HG02973 (cell line): ENCODE results near the gene COL16A1.

Source experiments
- ATAC-seq: cut with Tn5 transposase; IDR thresholded peaks from one replicate; pipeline ENCODE4 v1.9.1; 2021; ENCODE audit warnings: moderate library complexity; ENCODE audit not compliant: unreplicated experiment

Gene COL16A1

DNA sequence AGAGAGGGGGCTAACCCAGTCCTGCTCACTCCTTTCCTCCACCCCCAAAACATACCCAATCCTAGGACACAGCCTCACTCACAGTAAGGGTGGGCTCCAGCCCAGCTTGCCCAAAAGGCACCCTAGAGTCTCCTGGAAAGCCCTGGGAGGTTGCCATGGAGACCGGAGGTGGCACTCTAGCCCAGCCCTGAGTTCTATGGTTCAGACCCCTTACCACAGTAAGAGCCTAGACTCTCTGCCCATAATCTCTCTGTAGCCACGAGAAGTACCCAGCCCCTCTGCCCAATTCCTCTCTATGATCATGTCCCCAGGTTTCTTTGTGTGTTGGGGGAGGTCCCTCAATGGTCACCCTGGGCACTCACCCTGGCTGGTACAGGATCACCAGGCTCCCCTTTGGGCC is 14.4 kb downstream of the COL16A1 start:
- no peak for ATAC-seq

DNA sequence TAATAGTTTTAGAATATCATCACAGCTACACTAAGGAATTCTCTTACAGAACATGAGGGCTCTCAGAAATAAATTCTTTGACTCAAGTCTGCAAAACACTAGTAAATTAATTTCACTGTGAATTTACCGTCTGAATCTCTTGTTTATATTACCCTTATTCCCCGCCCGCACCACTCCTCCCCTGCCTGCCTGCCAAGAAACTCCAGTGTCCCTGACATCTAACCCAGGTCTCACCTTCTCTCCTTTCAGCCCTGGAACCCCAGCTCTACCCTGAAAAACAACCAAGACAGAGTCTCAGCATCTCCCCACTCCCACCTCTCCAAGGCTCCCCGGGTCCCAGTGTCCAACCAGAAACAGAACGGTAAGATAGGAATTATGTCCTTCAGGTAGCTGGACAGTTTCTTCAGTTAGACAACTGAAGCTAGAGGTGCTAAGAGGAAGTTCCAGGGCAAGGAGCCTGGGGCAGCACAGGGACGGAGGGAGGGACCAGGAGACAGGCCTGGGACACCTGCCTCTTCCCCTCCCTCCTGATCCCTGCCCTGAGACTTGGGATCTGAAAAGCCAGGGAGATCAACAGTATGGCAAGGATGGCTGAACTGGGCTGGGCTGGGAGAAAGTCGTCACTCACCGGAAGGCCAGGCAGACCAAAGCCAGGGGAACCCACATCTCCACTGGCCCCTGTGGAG is 15.4 kb downstream of the COL16A1 start:
- ATAC-seq, result no peak

DNA sequence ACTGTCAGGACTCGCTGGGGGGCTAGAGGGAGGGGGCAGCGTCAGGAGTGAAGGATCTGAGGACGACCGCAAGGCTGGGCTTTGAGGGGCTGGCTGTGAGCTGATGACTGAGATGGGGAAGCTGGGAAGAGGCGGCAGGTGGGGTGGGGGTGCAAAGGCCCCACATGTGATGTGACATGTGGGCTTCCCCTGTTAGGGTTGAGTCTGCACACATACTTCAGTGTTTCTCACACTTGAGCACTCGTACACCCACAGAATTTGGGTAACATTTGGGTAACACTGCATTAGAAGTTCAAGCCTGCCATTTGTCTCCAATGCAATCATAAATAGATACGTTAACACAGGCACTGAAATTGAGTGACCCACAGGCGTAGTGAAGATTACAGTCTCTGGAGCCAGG is 16.2 kb downstream of the COL16A1 start:
- no peak for ATAC-seq

DNA sequence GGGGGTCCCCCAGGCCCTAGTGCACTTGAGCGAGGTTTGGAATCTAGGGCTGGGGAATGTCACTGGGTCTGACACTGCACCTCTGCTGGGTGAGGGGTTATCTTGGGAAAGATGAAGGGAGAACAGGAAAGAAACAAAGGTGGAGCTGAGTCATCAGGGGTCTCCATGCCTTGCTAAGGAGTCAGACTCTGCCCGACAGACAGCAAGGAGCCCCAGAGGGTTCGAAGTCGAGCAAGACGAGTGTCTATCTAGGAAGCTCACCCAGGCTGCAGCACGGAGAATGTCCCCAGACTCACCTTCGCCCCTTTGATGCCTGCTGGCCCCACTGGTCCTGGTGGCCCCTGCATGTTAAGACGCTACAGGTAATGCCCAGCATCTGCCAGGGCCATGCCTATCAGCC is 18.0 kb downstream of the COL16A1 start:
- ATAC-seq, result no peak

DNA sequence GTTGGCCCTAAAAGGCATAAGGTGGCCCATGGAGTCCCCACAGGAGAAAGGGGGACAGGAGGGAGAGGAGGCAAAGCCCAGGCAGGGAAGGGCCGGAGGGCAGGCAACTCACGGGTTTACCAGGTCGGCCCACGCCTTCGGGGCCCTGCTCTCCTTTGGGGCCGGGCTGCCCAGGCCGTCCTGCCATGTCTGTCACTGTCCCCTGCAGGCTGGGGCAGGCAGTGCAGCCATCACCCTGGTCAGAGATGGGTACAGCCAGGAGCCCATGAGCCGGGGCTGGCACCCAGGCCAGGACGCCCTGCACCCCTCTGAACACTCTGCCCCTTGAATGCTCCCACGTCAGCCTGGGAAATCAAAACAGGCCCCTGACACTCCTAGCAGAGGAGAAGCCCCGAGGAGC is 19.8 kb downstream of the COL16A1 start:
- no peak for ATAC-seq

DNA sequence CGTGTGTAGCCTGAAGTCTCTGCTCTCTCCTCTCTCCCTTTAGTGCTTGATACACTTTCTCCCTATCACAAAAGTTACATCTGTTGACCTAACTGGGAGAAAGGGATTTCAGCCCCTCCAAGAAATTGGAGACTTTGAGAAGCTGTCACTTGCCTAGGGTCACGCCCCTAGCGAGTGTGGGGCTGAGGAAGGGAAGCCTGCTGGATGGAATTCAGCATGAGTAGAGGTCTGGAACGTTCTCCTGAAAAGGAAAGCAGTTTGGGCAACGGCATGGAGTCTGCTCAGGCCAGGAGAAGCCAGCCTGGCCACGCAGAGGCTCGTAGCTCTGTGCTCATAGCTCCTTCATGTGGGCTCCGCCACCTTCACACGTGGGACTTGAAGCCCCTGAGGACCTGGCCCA is 22.4 kb downstream of the COL16A1 start:
- no peak for ATAC-seq

DNA sequence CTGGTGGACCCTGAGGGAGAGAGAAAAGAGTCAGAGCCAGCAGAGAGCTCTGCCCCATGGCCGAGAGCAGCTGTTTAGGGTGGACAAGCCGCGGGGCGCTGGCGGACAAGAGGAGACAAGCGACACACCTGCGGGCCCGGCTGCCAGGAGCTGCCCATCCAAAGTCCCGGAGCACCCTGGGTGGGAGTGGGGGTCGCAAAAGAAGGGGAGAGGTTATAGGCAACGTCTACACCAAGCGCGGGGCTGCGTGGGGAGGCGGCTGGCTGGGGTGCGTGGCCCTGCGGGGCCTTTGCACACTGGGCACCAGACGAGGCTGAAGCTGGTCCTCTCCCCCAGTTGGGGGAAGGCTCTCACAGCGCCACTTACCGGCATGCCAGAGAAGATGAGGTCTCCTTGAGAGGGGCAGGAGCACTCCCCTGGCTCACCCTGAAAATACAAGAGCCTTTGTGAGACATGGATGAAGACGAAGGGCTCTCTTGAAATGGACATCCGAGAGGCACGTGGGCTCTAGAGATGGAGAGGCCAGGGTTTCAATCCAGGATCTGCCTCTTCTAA is 24.1 kb downstream of the COL16A1 start:
- ATAC-seq, result no peak

DNA sequence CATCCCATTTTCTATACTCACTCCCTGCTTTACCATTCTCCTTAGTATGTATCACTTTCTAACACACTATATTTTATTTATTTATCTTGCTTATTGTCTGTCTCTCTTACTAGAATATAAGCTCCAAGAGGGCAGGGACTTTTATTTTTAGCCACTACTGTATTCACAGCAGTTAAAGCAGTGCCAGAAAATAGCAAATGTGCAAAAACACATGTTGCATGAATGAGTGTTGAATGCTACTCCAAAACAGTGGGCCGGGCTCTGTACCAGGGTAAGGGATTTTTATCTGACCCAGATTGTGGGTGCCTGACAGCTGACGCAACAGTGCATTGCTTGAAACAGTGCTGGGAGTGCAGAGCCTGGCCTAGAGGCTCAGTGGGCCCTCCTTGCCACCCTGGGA is 24.7 kb downstream of the COL16A1 start:
- ATAC-seq, result no peak

DNA sequence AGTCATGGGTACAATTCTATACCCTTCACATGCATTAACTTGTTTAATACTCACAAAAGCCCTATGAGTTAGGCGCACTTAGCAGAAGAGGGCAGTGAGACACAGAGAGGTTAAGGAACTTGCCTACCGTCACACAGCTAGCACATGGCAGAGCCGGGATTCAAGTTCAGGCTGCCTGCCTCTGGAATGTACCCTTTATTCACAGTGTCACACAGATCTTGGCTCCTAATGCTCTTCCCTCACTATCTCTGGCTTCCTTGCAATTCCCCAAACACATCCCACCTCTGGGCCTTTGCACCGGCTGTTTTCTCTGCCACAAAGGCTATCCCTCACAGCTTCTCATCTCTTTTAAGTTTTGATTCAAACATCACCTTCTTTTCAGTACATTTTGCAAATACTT is 25.1 kb downstream of the COL16A1 start:
- no peak for ATAC-seq

DNA sequence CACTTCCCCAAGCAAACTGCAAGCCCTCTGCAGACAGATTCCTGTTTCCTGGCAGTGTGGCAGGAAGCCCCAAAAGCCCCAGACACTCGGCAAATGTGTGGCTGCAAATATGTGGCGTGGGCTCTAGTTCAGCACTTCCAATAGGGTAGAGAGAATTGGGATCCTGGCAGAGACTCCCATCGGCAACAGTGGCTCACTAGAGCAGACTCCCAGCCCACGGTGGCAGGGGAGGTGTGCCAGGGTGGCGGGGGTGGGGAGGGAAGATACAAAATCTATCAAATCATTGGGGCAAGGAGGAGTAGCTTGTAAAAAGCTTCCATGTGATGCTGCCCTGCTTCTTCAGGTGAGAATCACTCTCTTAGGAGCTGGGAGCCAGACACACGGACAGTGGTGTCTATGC is 25.9 kb downstream of the COL16A1 start:
- ATAC-seq, result no peak

DNA sequence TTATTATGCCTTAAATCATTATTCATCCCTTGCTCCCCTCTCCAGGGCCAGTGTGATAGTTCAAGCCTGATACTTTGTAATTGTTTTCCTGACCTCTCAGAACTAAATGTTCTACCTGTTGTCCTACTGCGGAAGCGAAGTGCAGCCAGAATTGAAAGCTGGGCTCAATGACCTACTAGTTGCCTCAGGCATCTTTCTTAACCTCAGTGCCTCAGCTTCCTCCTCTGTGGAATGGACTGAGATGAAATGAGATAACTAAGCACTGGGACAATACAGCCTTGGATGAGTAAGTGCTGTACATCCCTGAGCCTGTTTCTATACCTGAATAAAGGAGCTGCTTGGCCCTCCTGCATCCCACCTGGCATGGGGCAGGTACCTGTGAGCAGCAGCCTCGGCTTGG is 26.4 kb downstream of the COL16A1 start:
- no peak for ATAC-seq

DNA sequence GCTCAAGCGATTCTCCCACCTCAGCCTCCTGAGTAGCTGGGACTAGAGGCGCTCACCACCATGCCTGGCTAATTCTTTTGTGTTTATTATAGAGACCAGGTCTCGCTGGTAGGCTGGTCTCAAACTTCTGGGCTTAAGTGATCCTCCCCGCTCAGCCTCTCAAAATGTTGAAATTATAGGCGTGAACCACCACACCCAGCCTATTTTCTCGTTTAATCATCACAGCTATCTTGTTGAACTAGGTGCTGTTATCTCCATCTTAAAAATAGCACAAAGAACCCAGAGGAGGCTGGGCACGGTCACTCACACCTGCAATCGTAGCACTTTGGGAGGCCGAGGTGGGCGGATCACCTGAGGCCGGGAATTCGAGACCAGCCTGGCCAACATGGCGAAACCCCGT is 28.1 kb downstream of the COL16A1 start:
- ATAC-seq, result no peak

DNA sequence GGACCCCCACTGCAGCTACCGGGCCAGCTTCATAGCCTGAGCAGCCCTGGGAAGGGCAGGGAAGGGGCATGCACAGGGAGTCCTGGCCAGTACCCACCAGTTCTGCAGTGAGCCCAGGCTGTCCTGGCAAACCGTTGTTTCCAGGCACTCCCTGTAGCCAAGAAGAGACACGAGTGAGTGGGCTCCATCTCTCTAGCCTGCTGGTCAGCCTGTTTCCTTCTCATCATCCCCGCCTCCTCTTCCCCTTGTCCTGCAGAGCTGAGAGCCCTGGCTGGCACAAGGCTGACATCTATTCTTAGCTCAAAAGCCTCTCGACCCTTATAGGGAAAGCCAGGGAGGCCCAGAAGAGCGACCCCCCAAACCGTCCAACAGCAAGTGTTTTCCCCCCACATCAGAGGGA is 28.7 kb downstream of the COL16A1 start:
- ATAC-seq, result no peak

DNA sequence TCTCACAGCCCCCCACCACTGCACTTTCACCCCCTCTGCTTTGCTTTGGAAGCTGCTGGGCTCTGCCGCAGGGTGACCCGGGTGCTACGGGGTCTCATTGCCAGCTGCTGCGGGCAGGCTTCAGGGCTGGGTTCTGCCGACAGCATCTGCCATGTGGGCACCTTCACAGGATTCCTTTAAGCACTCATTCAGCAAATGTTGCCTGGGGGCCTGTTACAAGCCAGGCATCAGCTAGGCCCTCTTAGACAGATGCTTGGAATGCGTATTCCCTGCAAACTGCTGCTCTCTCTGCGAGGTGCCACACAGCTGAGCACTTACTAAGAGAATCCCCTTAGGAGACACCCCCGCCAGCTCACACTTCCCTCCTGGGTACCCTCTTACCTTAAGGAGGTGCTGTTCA is 29.2 kb downstream of the COL16A1 start:
- ATAC-seq, result no peak

DNA sequence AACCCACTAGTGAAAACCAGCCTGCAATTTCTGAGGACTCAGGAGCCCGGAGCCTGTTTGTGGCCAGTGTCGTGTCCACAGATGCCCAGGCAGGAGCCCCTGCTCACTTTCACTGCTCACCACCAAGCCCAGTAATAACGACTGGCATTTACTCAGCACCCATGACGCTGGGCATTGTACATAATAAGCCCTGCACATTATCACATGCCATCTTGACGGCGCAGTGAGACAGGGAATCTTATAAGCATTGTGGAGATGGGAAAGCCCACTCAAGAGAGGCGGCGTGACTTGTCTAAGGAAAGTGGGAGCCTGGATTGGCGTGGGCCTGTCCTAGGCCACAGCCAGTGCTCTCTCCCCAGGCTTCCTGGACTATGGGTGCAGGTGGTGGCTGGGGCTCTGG is 30.4 kb downstream of the COL16A1 start:
- no peak for ATAC-seq

DNA sequence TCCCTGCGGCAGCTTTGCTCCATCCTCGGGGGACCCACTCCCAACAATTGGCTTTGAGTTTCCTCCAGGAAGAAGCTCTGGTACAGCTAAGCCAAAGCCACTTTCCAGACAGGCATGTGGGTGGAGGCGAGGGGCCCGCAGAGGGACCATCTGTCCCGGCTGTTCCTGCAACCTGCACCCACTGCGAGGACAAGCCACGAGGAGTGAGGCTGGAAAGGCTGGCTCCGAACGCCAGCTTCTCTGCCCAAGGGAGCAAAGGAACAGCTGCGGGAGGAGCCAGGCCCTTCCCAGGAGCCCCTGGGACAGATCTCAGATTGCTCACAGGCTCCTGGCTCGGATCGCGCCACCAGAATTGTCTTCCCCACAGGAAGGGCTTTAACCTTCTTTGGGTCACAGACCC is 30.8 kb downstream of the COL16A1 start:
- no peak for ATAC-seq

DNA sequence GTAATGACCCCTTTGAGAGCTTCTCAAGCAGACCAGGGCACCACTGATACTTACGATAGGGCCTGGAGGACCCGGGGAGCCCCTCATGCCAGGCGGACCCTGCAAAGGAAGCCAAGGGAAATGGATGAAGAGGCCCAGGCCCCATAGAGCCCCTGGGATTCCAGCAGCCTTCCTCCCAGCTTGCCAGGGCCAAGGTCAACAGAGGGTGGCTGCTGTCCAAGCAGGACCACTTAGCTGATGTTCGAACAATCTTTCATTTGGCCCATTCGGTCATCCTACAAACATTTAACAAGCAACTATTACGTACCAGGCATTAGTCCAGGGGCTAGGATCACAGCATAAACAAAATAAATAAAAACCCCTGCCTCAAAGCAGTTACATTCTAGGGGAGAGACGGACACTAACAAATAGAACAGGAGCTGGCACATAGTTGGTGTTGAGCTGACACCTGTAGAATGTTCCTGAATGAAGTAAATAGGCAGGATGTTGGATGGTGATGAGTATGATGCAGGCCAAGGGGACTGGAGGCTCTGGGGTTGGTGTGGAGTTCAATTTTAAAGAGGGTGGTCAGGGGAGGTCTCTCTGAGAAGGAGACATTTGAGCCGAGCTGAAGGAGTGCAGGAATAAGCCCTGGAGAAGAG is 32.1 kb downstream of the COL16A1 start:
- no peak for ATAC-seq

DNA sequence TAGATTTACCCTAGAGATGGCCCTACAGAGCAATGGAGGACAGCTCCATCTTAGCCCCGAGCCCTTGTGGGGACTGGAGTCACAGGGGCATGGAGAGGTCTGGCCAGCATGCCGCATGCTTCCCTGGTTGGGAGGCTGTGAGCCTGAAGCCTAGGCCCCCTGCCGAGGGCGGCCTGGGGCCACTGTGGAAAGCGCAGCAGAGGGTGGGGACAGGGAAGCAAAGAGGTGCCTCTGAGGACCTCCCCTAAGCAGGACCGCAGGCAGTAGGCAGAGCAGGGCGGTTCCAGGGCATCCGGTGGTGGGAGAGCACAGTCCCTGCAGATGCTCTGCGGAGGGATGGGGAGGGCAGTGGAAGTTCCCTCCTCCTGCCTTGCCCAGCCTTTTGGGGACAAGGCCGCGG is 32.7 kb downstream of the COL16A1 start:
- no peak for ATAC-seq

DNA sequence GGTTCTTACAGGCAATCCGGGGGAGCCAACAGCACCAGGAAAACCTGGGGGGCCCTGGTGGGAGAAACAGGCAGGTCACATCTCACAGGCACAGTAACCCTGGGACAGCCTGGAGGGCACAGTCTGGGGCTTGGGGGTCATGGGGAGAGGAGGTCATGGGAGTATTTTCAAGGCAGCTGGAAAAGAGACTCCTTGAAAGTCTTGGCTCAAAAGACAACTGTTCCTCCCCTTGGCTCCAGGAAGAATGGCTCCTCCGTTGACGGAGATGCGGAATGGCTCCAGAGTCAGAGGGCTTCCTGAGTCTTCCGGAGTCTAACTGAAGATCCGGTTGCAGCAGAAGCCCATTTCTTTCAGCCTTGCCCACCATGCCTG is 33.2 kb downstream of the COL16A1 start:
- ATAC-seq, result no peak

DNA sequence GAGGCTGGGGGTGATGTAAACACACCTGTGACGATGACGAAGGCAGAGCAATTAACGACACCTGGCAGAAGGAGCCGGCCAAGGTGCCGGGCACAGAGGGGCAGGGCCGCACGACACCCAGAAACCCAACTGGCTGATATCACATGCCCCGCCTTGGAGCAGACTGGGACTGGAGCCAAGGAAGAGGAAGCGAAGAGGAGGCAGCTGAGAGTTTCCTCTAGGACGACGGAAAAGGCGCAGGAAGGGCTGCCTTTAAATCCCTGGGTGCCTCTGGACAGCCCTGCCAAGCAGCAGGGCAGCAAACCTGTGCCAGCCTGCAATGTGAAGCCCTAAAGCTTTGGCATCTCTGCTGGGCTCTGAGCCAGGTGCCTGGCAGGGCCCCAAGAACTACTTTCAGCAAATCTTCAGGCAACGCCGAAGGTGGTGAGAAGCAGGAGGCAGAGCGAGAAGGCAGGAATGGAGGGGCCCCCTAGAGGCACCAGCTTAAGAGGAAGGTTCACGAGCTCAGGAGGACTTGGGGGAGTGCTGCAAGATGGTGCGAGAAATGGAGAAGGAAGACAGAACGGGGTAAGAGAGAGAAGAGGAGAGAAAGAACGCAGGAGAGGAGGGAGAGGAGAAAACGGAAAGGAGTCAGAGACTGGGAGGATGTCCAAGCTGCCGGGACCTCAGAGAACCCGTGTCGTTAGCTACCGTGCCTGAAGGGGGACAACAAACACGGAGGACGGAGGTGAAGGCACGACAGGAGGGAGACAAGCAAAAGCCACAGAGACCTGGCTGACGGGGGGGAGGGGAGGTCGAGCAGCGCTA is 33.8 kb downstream of the COL16A1 start:
- ATAC-seq, result no peak

DNA sequence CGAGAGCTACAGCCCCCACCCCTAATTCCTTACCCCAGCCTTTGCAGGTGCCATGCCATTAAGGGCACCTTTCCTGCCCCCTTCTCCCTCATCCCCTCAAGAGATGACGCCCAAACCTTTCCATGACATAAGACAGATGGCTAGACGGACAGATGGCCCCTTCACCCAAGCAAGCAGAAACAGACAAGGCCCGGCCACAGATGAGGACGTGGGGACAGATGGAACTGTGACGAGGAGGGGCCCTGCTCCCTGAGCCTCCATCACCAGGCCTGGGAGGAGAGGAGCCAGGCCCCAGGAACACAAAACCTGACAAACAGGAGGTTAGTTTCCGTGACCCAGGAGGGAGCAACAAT is 34.4 kb downstream of the COL16A1 start:
- ATAC-seq, result no peak

DNA sequence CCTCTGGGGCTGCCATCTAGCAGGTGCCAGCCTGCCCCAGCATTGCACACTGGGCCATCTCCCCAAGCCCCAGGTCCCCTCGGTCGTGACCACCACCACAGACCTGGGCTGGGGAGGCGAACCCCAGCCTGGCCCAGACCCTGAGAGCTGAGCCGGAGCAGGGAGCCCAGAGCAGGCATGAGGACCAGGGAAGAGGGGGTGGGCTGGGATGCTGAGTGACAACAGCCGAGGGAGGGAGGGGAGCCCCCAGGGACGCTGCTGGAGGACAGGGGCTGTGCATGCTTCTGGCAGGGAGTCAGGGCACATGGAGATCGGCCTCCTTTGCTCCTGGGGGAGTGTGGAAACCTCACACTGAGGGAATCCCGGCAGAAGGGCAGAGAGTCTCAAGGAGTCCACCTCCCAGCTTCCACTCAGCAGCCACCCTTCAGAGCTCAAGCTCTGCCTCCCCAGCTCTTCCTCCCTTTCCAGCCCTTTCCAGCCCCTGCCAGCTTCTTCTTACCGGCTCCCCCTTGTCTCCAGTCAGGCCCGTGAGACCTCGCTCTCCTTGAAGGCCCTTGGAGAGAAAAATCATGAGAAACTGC is 35.4 kb downstream of the COL16A1 start:
- ATAC-seq, result no peak
